COR-L47 (cell line): ENCODE results near the gene IER5.
"Not testable (repeated sequence)": the region's sequence is repeated elsewhere in the genome, so short reads cannot be mapped to it uniquely, and the experiment has no call there.

Source experiments
- DNase-seq: peaks from one replicate; lab custom pipeline; 2025; lab: John Stamatoyannopoulos, UW

Gene IER5

DNA sequence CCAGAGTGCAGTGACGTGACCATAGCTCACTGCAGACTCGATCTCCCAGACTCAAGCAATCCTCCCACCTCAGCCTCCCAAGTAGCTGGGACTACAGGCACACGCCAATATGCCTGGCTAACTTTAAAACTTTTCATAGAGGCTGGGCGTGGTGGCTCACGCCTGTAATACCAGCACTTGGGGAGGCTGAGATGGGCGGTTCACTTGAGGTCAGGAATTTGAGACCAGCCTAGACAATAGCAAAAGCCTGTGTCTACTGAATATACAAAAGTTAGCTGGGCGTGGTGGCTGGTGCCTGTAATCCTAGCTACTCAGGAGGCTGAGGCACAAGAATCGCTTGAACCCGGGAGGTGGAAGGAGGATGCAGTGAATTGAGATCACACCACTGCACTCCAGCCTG lies 27.5 kb downstream of the IER5 start:
- DNase-seq, result not testable (repeated sequence)

GRCh38 chr1:181116819-181117390 lies 28.4 kb downstream of the IER5 start:
- no peak for DNase-seq

DNA sequence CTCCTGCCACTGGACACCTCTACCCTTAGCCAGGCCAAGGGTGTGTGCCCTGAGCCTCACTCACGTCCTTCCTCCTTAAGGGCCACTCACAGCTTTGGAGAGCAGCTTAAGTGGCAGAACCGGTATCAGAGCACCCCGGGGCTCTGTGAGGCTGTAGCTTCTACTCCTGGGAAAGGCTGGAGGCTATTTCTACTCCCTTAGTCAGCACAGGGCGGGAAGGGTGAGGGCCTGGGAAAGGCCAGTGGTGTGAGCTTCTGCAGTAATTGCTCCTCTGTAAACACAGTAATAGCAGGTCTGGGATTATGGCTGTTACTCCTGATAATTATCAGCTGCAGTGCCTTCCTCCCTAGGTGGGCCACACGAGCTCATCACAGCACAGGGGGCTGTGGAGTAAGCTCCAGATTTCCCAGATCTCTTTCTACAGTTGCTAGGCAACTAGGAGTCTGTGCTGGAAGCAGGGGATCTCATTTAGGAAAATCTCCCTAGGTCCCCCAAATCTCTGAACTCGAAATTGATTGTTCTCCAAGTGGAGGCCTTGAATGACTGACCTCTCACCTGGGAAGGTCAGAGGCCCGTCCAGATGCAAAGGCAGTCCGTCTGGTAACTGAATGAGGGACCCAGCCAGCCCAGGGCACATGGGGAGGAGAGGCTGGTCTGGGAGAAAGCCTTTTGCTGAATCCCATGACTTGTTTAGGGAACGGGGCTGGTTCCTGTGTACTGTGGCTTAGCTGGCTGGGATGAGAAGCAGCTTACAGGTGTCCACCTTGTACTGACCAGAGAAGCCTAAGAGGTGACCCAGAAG lies 29.3 kb downstream of the IER5 start:
- DNase-seq, result peak; percentile 90

DNA sequence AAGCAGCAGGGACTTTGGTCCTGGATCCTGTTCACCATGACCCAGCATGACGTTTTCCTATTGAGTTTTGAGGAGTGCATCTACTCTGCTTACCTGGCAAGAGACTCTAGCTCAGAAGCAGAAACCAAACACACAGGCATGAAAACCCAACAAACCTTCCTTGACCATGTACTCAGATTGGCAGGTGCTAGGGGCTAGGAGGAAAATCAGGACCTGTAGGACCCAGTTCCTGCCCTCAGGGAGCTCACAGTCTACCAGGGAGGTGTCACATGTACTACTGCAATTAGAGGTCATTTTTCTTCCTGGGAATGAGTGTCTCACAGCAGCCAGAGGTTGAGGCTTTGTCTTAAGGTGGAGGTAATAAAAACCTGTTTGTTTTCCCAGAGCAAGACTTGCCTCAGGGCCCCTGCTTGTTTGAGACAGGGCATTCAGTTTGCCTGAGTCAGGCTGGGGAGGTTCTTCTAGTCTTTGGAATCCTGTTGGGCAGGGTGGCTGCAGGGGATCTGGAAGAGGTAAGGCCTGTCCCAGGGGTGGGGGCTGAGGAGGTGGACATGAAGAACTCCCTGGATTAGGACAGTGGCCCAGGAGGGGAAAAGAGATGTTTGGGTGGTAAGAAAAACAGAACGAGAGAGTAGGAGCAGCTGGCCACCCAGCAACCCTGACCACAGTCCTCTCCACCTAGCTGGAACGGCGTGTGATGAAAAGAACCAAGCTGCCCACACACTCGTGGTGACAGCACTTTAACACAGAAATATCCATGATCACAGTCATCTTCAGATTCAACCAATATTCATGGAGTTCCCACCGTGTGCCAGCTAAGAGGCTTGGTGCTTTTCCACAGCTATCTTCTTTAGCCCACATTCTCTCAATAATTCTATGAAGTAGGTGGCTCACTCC lies 30.8 kb downstream of the IER5 start:
- DNase-seq, result no peak

DNA sequence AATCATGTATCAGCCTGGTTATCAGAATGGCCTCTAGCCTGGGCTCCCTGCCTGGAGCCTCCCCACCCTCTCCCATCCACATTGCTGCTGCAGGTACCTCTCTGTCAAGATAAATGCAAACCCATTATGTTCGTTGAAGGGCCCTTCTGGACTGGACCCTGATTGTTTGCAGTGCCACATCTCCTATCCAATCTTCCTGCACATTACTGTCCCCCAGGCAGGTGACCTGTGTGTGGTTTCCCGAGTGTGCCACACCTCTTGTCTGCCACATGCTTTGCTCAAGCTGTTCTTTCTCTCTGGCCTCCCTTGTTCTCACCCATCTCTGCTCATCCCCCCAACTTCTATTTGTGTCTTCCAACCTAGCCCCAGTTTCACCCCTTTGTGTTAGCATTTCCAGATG lies 32.4 kb downstream of the IER5 start:
- no peak for DNase-seq

DNA sequence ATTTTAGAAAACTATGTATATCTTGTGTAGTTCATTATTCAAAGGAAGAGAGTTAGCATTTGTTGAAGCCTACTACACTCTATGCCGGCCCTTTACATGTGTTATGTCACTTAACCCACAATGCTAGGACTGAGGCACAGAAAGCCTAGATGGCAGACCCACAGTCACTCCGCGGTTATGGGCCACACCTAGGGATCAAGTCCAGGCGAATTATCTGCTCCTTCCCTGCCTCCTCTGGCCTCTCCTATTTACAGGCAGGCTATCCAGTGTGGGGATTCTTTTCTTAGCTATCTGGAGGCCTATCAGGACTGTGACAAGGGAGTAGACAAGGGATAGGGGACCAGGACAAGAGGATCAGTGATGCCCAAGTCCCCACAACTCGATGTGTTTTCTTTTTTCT lies 33.0 kb downstream of the IER5 start:
- DNase-seq, result no peak

GRCh38 chr1:181122222-181122621 lies 33.7 kb downstream of the IER5 start:
- no peak for DNase-seq

DNA sequence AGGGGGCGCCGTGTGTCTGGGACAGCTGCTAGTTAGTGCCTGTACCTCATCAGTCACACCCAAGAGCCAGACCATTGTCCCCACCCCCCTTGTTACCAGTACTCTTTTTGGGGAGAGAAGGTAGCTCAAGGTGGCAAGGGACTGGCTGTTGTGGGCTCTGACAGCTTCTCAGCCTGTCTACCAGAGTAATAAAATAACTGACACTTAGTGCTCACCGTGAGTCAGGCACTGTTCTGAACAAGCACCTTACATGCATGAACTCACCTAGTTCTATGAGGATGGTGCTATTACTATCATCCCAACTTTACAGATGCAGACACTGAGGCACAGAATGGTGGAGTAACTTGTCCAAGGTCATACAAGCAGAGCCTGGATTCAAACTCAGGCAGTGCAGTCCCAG lies 34.7 kb downstream of the IER5 start:
- no peak for DNase-seq

DNA sequence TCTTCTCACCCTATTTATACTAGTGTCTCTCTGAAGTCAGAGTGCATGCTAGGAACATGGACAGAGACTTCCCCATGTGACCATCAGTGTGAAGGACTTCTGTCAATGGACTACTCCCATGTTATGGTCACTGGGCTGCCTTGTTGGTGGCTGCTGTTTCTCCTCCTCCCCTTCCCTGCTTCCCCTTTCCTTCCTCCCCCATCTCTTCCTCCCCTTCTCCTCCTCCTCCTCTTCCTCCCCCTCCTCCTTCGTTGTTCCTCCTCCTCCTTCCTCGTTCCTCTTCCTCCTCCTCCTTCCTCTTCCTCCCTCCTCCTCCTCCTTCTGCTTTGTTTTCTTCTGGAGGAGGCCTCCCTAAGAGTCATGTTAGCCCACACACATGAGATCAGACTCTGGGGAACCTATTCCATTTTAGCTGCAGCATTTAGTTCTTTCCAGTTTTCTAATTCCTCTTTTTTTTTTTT lies 35.8 kb downstream of the IER5 start:
- DNase-seq, result no peak

DNA sequence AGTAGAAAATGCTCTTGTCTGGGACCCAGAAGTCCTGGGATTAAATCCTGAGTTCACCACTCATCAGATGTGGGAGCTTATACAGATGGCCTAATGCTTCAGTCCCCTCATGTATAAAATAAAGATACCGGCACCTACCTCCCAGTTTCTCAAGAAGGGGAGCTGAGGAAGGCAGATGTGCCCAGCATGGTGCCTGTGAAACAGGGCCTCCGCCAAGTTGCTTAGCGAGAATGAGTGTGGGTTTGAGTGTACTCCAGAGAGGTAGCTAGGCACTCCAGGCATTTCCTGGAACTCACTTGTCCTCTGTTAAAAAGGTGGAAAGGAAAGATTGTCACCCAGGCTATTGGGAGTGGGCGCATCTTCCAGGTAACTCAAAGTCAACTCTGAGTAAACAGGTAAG lies 37.8 kb downstream of the IER5 start:
- no peak for DNase-seq

DNA sequence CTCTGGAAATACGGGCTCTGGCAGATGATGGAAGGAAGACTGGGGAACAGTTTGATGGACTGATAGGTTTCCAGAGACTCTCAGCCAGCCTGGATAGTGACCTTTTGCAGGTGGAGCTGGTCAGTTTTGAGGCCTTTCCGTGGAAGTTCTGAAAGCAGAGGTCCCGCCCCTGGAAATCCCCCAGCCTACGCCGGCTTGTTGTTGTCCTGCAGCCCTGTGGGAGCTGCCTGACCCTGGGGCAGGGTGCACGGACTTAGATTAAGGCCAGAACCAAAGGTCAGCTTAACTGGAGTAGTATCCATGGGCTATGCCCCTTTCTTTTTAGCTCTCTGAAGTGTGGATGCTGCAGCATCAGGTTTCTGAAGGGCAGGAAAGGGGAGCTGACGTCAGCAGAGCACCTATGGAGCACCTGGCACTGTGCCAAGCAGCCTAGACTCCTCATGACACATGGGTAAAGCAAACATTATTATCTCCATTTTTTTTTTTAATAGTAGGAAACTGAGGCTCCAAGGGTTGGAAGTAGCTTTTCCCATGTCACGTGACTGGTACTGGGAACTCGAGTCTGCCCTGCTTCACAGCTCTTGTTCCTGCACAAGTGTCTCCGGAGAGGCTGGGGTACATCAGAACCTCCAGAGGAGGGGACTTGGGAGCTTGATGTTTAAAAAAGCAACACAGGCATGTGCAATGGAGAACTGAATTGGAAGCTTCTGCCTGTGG lies 38.5 kb downstream of the IER5 start:
- peak; percentile 90 for DNase-seq

- no peak for DNase-seq
Measured at GRCh38 chr1:181127898-181128453, 39.5 kb downstream of the IER5 start.

- DNase-seq, result peak; percentile 62
Measured at GRCh38 chr1:181128592-181129497, 40.3 kb downstream of the IER5 start.

- DNase-seq, result no peak
Measured at GRCh38 chr1:181129771-181130606, 41.5 kb downstream of the IER5 start.

GRCh38 chr1:181131255-181131941 lies 42.9 kb downstream of the IER5 start:
- DNase-seq, result no peak

DNA sequence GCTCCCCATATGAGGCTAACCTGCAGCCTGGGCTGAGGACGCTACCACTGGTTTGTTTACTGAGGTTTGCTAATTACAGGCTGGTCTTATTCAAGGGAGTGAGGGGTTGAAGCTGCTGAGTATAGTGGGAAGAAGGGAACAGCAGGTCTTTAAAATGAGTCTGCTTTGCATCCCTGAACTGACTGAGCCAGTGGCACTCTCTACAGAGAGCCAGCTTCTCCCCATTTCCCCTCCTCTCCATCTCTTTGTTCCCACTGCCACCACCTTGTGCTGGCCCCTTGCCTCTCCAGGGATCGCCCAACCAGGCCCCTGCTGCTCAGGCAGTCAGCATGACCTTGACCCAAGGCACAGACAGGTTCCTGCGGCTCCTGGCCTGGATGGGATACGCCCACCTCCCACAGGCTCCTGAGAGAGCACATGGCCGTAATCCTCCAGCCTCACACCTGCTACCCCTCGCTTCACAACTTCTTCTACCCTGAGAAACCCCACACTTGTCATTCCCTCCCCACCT lies 45.0 kb downstream of the IER5 start:
- DNase-seq, result no peak

GRCh38 chr1:181133969-181134418 lies 45.5 kb downstream of the IER5 start:
- DNase-seq, result no peak

DNA sequence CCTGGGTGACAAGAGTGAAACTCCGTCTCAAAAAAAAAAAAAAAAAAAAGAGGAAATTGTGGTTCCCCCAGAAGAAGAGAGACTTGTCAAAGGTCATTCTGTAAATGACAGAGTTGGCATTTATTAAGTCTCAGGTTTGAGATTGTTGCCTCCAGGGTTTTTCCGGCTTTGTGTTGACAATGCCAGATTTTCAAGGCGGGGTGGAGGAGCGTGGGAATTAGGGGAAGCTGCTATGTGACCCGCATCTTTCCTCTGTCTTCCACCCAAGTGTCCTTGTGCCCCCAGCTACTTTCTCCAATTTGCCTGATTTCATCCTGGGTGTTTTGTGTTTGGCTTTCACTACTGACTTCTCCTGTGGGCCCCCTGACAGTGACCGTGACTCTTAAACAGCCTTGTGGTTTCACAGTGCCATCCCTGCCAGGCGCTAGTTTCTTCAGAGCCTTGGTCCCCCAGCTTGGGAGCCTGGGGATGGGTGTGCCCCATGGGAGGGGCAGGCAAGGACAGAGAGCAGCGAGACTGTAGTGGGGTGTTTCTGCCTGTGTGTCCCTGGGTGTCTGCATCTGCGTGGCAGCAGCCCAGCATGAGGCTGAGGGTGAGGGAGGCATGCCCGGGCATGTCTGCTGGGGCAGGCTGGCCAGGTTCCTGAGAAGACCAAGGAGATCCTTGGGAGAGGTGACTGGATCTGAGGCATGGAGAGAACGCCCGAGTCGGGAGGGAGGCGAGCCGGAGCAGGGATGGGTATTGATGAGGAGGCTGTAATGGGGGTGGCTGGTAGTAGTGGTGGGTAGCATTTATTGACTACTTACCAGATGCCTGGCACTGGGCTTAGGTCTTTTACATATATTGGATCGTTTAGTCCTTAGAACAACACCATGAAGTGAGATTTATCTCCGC lies 46.3 kb downstream of the IER5 start:
- DNase-seq, result peak; percentile 69
